Tibial nerve (tissue), 4 donors: ENCODE data around the gene ATP11A.

ENCODE experiments used
- CTCF ChIP-seq, 5 experiments: fragments of 200-600 bp in 3 of 5; fragments of 450-650 bp in 2 of 5; sonication (generic) in 3 of 5; IDR thresholded peaks; one replicate each; pipeline ENCODE4 v1.5.1; 2016 to 2019; ENCODE audit warnings: antibody characterized with exemption in 5 of 5, mild to moderate bottlenecking in 3 of 5, moderate library complexity in 2 of 5
- EP300 ChIP-seq, 2 donors: sonication (generic); formaldehyde crosslinking; IDR thresholded peaks; one replicate each; pipeline ENCODE4 v1.6.1; 2017; ENCODE audit warnings: antibody characterized with exemption in 2 of 2, mild to moderate bottlenecking in 1 of 2

DNA sequence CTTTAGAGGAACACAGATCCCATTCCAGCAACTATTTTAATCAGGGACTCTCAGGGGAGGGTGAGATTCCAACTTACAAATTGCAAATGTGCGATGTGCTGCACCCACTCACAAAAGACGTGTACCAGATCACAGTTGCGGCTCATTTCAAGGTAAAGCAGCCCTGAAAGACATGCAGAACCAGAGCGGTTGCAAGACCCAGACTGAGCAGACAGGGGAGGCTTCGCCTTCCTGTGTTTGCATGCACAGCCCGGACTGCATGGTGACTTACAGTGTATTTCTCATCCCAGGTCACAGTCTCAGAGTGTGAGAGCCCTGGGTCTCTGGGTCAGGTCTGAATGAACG, 84.6 kb downstream of the ATP11A start:
- TF ChIP-seq CTCF (IDR thresholded peaks at IDR 0.05) (no peak), EP300 (IDR thresholded peaks at IDR 0.05) (no peak)
